ENCODE data around the gene PHF20. TPM values are rescaled to one million over a fixed set of nuclear protein-coding genes. Genes with fewer than 3 reads are reported as not detected.
"Not testable (repeated sequence)": the region's sequence is repeated elsewhere in the genome, so short reads cannot be mapped to it uniquely, and the experiment has no call there.

The PHF20 gene
- total RNA-seq, 1 donor from 2014 or later, result 109 TPM

DNA sequence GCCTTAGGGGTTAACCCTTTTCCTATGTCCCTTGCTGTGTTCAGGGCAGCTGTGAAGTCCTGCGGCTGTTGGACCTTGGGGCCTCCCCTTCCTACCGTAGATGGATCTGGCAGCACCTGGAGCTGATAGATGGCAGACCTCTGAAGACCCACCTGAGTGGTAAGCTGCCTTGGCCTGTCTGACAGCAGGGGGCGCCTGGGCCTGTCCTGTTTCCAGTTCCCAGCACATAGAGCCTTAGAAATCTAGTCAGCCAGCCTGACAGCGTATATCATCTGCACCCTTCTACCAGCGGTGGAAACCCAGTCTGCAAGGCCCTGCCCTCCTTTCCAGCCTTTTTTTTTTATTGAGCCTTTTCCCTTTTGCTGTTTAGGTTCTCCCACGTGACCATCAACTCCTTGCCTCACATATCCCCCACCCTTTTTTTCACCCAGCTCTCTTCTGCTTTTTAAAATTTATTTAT, 223.2 kb downstream of the PHF20 start:
- DNase-seq (ENCODE audit: low spot score in 2 of 2), result peak in 1 of 2 donors; percentile 88
- Histone ChIP-seq H3K9me3 (peaks cover 0 to 5% of the 10 kb centered on the region in 2 donors), H3K4me1 (no peaks in the 10 kb centered on the region), H3K36me3 (no peaks in the 10 kb centered on the region), H3K27ac (no peak overlapping the region), H3K4me3 (no peak overlapping the region), H3K27me3 (no peaks in the 10 kb centered on the region)
- TF ChIP-seq CTCF (IDR thresholded peaks at IDR 0.05), result peak; percentile 80 to 87 (median 81)
- intact Hi-C loops (cut with DNase I), result loop anchor here (1.0 to 2.0 kb wide), 3 partner anchors 56 to 204 kb away; no protein-coding TSS in a partner anchor

DNA sequence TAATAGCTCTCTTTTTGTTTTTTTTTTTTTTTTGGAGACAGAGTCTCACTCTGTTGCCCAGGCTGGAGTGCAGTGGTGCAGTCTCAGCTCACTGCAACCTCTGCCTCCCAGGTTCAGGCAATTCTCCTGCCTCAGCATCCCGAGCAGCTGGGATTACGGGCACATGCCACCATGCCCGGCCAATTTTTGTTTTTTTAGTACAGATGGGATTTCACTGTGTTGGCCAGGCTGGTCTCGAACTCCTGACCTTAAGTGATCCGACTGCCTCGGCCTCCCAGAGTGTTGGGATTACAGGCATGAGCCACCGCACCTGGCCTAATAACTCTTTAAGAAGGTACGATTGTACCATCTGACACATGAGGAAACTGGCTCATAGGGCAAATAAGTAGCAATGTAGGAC, 224.7 kb downstream of the PHF20 start:
- H3K4me3 ChIP-seq; DNase-seq (ENCODE audit: low spot score in 2 of 2); H3K4me1 ChIP-seq; H3K9me3 ChIP-seq; H3K27me3 ChIP-seq; intact Hi-C loops (cut with DNase I); H3K36me3 ChIP-seq; H3K27ac ChIP-seq: not testable (repeated sequence)

Other genes starting within 250 kb of the PHF20 start
- gene C20orf173, start 242.4 kb upstream of the PHF20 start, total RNA-seq, result not detected
- gene ERGIC3, start 229.9 kb upstream of the PHF20 start, total RNA-seq, result 67.7 TPM
- 35.3 TPM for gene SPAG4, start 156.2 kb upstream of the PHF20 start, total RNA-seq
- gene CPNE1, start 107.1 kb upstream of the PHF20 start, total RNA-seq, result 208 TPM
- 8.9 TPM for gene RBM12, start 107.1 kb upstream of the PHF20 start, total RNA-seq
- 62.2 TPM for gene NFS1, start 72.7 kb upstream of the PHF20 start, total RNA-seq
- 85.5 TPM for gene ROMO1, start 72.6 kb upstream of the PHF20 start, total RNA-seq
- 232 TPM for gene RBM39, start 29.8 kb upstream of the PHF20 start, total RNA-seq
- gene SCAND1, start 182.5 kb downstream of the PHF20 start, total RNA-seq, result 146 TPM
- gene CNBD2, start 196.6 kb downstream of the PHF20 start, total RNA-seq, result not detected